K562 (cell line): ENCODE results near the gene ILF3. TPM values are rescaled to one million over a fixed set of nuclear protein-coding genes. Genes with fewer than 3 reads are reported as not detected.

Experiments
- ATAC-seq: fragments of 200-7000 bp; cut with Tn5 transposase; 3 replicates; pipeline ENCODE4 v1.9.1; 2020; ENCODE audit warnings: moderate library complexity
- BruUV-seq: library from RNA; stranded (reverse); fragments of 400-500 nt; replicated peaks from 2 replicates; lab custom pipeline; 2021; lab: Mats Ljungman, UMichigan
- CTCF ChIA-PET: fragments of 300-600 bp; formaldehyde crosslinking; extraction: SDS; loops from one replicate; lab custom pipeline; 2021; ENCODE audit warnings: low intra/inter-chr PET ratio; lab: Yijun Ruan, JAX
- POLR2A ChIA-PET: fragments of 300-600, 350-650 bp; sonication (Branson Sonifier 250); formaldehyde crosslinking; extraction: SDS; loops from one replicate; lab custom pipeline; 2021; ENCODE audit warnings: antibody characterized with exemption, inconsistent platforms; lab: Yijun Ruan, JAX
- DNase-seq, 4 experiments: peaks; one replicate each; pipeline versions ENCODE4 v3.0.0 to v3.0.0-alpha.2; 2011 to 2018; ENCODE audit warnings: low spot score in 3 of 4, mixed read lengths in 3 of 4; ENCODE audit errors: extremely low read depth in 1 of 4
- FAIRE-seq: peaks from 2 replicates; lab custom pipeline; 2011; peaks lifted over from hg19 to GRCh38; lab: Jason Lieb, UNC
- H2AFZ ChIP-seq: 2 replicates; pipeline ENCODE4 v1.6.0; 2011; ENCODE audit warnings: low read depth, low read length, control low read depth, inconsistent platforms
- H3K27ac ChIP-seq: fragments of 200-600 bp; 3 replicates; pipeline ENCODE4 v1.8.0; 2011; ENCODE audit warnings: low read depth, mild to moderate bottlenecking, control low read depth, inconsistent platforms, low read length, moderate library complexity, mixed read lengths; ENCODE audit errors: extremely low read depth
- H3K27me3 ChIP-seq, 2 experiments: fragments of 300-600 bp in 1 of 2; 2 replicates in 1 of 2; 3 replicates in 1 of 2; pipeline versions ENCODE4 v1.6.0 to v1.8.0; 2011; ENCODE audit warnings: inconsistent platforms in 2 of 2, low read length in 2 of 2, mild to moderate bottlenecking in 1 of 2, mixed read lengths in 1 of 2, moderate library complexity in 1 of 2; ENCODE audit not compliant: control insufficient read depth in 2 of 2, insufficient read depth in 2 of 2
- H3K36me3 ChIP-seq: fragments of 300-600 bp; 3 replicates; pipeline ENCODE4 v1.8.0; 2011; ENCODE audit warnings: mild to moderate bottlenecking, low read length, inconsistent platforms; ENCODE audit not compliant: control insufficient read depth, insufficient read depth
- H3K4me1 ChIP-seq, 2 experiments: fragments of 200-600 bp in 1 of 2; replicated peaks in 1 of 2; 2 replicates in 1 of 2; 3 replicates in 1 of 2; pipeline versions ENCODE4 v1.5.1 to v1.8.0; 2011; ENCODE audit warnings: inconsistent platforms in 2 of 2, low read length in 2 of 2, mild to moderate bottlenecking in 1 of 2, mixed read lengths in 1 of 2, moderate library complexity in 1 of 2; ENCODE audit not compliant: control insufficient read depth in 2 of 2, insufficient read depth in 2 of 2
- H3K4me2 ChIP-seq: 2 replicates; pipeline ENCODE4 v1.6.1; 2011; ENCODE audit warnings: low read length, control low read depth, inconsistent platforms, mixed read lengths; ENCODE audit not compliant: insufficient read depth
- H3K4me3 ChIP-seq: fragments of 200-600 bp; sonication (generic), shearing (Covaris generic); 2 replicates; pipeline ENCODE4 v1.5.1; 2016; ENCODE audit warnings: control low read depth, inconsistent platforms
- H3K79me2 ChIP-seq: fragments of 200-600 bp; 3 replicates; pipeline ENCODE4 v1.8.0; 2011; ENCODE audit warnings: low read length, inconsistent platforms; ENCODE audit not compliant: control insufficient read depth, insufficient read depth
- H3K9ac ChIP-seq, 2 experiments: 2 replicates each; pipeline versions ENCODE4 v1.6.0 to v1.6.1; 2011; ENCODE audit warnings: low read depth in 2 of 2, low read length in 2 of 2, control low read depth in 1 of 2, inconsistent platforms in 1 of 2, mild to moderate bottlenecking in 1 of 2, mixed read lengths in 1 of 2; ENCODE audit not compliant: insufficient read depth in 1 of 2
- H3K9me1 ChIP-seq: one replicate; pipeline ENCODE4 v1.6.0; 2011; ENCODE audit warnings: inconsistent platforms, mild to moderate bottlenecking, low read length, moderate library complexity; ENCODE audit not compliant: control insufficient read depth, insufficient read depth
- H3K9me3 ChIP-seq: replicated peaks from 2 replicates; pipeline ENCODE4 v1.5.1; 2011; ENCODE audit warnings: low read depth, low read length, inconsistent platforms; ENCODE audit not compliant: control insufficient read depth, insufficient read depth
- H4K20me1 ChIP-seq: replicated peaks from 2 replicates; pipeline ENCODE4 v1.6.1; 2011; ENCODE audit warnings: low read length, inconsistent platforms, mixed read lengths; ENCODE audit not compliant: control insufficient read depth, insufficient read depth
- CHD7 ChIP-seq: fragments of 200-600 bp; sonication (generic); IDR thresholded peaks from one replicate; pipeline ENCODE4 v1.6.1; 2012; ENCODE audit warnings: mild to moderate bottlenecking, low read depth, low read length, inconsistent platforms
- DDX20 ChIP-seq: fragments of 450-650 bp; IDR thresholded peaks from 2 replicates; pipeline ENCODE4 v1.6.1; 2016; ENCODE audit warnings: missing genetic modification characterization, low read depth, mild to moderate bottlenecking, missing compliant biosample characterization, moderate library complexity
- EGR1 ChIP-seq: fragments of 450-650 bp; conservative IDR thresholded peaks from 2 replicates; pipeline ENCODE4 v1.6.1; 2017; ENCODE audit warnings: mild to moderate bottlenecking
- HMGN3 ChIP-seq: IDR thresholded peaks from 2 replicates; pipeline ENCODE4 v1.6.1; 2011; ENCODE audit warnings: borderline replicate concordance, low read depth, mild to moderate bottlenecking, mixed read lengths, low read length; ENCODE audit not compliant: insufficient read length; ENCODE audit errors: extremely low read depth
- POLR2AphosphoS5 ChIP-seq: IDR thresholded peaks from 2 replicates; pipeline ENCODE4 v1.6.1; 2011; ENCODE audit warnings: mild to moderate bottlenecking, low read depth, low read length, moderate library complexity; ENCODE audit not compliant: control insufficient read depth, insufficient read depth
- POLR2G ChIP-seq: fragments of 200-400 bp; formaldehyde crosslinking; IDR thresholded peaks from 2 replicates; pipeline ENCODE4 v1.6.1; 2017; ENCODE audit warnings: low read depth, mild to moderate bottlenecking, antibody characterized with exemption, low read length, moderate library complexity
- PYGO2 ChIP-seq: fragments of 450-650 bp; IDR thresholded peaks from 2 replicates; pipeline ENCODE4 v1.6.1; 2016; ENCODE audit warnings: mild to moderate bottlenecking, missing genetic modification characterization, moderate library complexity, missing compliant biosample characterization
- RBM22 ChIP-seq: fragments of 200-400 bp; formaldehyde crosslinking; IDR thresholded peaks from 2 replicates; pipeline ENCODE4 v1.6.1; 2018; ENCODE audit warnings: low read length, low read depth; ENCODE audit not compliant: poor library complexity, severe bottlenecking
- XRCC3 ChIP-seq: fragments of 450-650 bp; IDR thresholded peaks from 2 replicates; pipeline ENCODE4 v1.6.1; 2017; ENCODE audit warnings: mild to moderate bottlenecking, moderate library complexity
- ZNF347 ChIP-seq: fragments of 450-650 bp; formaldehyde crosslinking; IDR thresholded peaks from 2 replicates; pipeline ENCODE4 v1.4.0; 2020; ENCODE audit warnings: low read depth, mild to moderate bottlenecking, moderate library complexity
- WGBS: fragments of 100-300 bp; shearing (Covaris generic); methylation state at CpG from one replicate; pipeline ENCODE4 v1.1.6; 2016; ENCODE audit warnings: low coverage, mixed read lengths; ENCODE audit not compliant: insufficient coverage; ENCODE audit errors: missing lambda C conversion rate; 5-methylcytosine and 5-hydroxymethylcytosine counted together
- in situ Hi-C: fragments of 300-500 bp; cut with MboI; formaldehyde crosslinking; loops from 4 replicates; pipeline ENCODE4 v1.15.0; 2018; ENCODE audit warnings: inconsistent platforms, mixed read lengths
- intact Hi-C: fragments of 100-400 bp; cut with micrococcal nuclease; formaldehyde crosslinking; loops from 2 replicates; pipeline ENCODE4 v1.14.2; 2022
- polyA plus RNA-seq, 8 experiments: library from polyadenylated mRNA; depleted of rRNA in 4 of 8; stranded (reverse) in 5 of 8; unstranded in 3 of 8; fragments of >200 nt; fragmentation: Nextera tagmentation in 2 of 8; fragmentation: Illumina TruSeq in 1 of 8; extraction: Ambion mirVana in 2 of 8; extraction: Trizol in 1 of 8; gene quantifications; 2 replicates each; pipeline versions ENCODE4 v1.2.1 to v1.2.3, GENCODE V29; 2011 to 2014; ENCODE audit warnings: inconsistent platforms in 1 of 8, missing spikeins in 1 of 8
- total RNA-seq, 7 experiments: library from RNA; depleted of rRNA in 6 of 7; stranded (reverse); fragments of >200 nt in 6 of 7; fragmentation: Illumina TruSeq in 2 of 7; extraction: Trizol in 2 of 7; gene quantifications; 2 replicates each; pipeline versions ENCODE4 v1.2.1 to v1.2.3, GENCODE V29; 2011 to 2021; ENCODE audit warnings: low replicate concordance in 1 of 7

ILF3 gene
- total and polyA plus RNA-seq, 9 of the 15 experiments (the other 6 are each of a cell fraction or from before 2014, with no cell fraction given) = 26.0 to 453 (median 175) TPM

GRCh38 chr19:10687518-10688288, 33.6 kb downstream of the ILF3 start:
- Histone ChIP-seq H3K9me1 (peaks cover 6% of the 10 kb centered on the region), H3K4me2 (no peak overlapping the region), H4K20me1 (peaks cover 30% of the 10 kb centered on the region), H3K9ac (no peak overlapping the region), H3K27me3 (no peaks in the 10 kb centered on the region), H3K79me2 (0 out of 3 replicates have a peak, but pooled peaks cover under 1% of the 10 kb centered on the region), H3K9me3 (no peaks in the 10 kb centered on the region), H3K4me3 (no peak overlapping the region), H2AFZ (no peak overlapping the region), H3K4me1 (peaks cover 0 to 17% of the 10 kb centered on the region in 2 experiments; a peak in 1 of 5 replicates), H3K27ac (no peak overlapping the region), H3K36me3 (peaks cover 99% of the 10 kb centered on the region)
- intact Hi-C loops (no loop called here), in situ Hi-C loops (no loop called here)
- ChIA-PET CTCF (no interaction called here), POLR2A (interaction anchor here (0.6 to 1.6 kb wide), 5 partner anchors 8 to 29 kb away, joined by 3 to 6 read pairs (median 3); no protein-coding TSS in a partner anchor)
- no peak for ATAC-seq
- no peak for FAIRE-seq
- no peak for DNase-seq
- WGBS = 88% methylated on average over 17 of the region's 25 CpGs
- no TSS peak for BruUV-seq
- TF ChIP-seq POLR2G (peak; percentile 44; the same call in 1 of the 2 replicates), XRCC3 (no peak), CHD7 (no peak), PYGO2 (tag) (no peak), POLR2AphosphoS5 (peak; percentile 33; the same call in 1 of the 2 replicates), ZNF347 (CRISPR knock-in tag) (no peak), RBM22 (peak; percentile 84), HMGN3 (peak; percentile 24), EGR1 (0 out of 2 replicates have a peak, but pooled peaks have one; percentile 13), DDX20 (tag) (no peak)
